ENCODE data around the gene TEK.
"Not testable (repeated sequence)": the region's sequence is repeated elsewhere in the genome, so short reads cannot be mapped to it uniquely, and the experiment has no call there.

The TEK gene

DNA sequence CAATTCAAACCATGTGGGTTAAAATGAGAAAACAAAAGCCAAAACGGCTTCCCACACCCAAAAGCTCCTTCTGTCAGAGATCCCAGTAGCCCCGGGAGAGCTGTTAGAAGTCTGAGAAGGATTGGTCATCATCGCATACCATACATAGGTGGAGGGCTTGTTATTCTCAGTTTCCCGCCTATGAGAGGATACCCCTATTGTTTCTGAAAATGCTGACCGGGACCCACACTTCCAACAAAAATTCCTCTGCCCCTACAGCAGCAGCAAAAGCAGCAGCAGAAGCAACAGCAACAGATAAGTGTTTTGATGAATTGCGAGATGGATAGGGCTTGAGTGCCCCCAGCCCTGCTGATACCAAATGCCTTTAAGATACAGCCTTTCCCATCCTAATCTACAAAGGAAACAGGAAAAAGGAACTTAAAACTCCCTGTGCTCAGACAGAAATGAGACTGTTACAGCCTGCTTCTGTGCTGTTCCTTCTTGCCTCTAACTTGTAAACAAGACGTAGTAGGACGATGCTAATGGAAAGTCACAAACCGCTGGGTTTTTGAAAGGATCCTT is at the start of gene TEK:
Gene TEK, plus strand, starts transcription at position 245 of the 561 bp plus-strand sequence. CDS start 366 bp downstream, outside the sequence.
- no peak for DNase-seq

DNA sequence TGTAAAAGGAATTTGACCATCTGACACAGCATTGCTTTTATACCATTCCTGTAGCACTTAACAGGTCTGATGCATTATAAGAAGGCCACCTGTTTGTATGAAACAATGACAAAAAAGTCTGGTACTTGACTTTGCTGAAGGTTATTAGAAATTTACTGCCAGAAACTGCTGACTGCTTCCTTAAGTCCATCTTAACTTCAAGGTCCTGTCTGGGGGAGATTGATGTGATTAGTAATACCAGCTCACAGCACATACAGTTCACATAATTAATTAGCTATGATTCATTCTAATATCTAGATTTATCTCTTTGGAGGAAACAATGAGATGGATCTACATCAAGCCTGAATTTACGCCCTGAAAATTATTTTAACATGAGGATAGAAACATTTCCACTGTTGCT is 49.6 kb upstream of the TEK start:
- no peak for DNase-seq

DNA sequence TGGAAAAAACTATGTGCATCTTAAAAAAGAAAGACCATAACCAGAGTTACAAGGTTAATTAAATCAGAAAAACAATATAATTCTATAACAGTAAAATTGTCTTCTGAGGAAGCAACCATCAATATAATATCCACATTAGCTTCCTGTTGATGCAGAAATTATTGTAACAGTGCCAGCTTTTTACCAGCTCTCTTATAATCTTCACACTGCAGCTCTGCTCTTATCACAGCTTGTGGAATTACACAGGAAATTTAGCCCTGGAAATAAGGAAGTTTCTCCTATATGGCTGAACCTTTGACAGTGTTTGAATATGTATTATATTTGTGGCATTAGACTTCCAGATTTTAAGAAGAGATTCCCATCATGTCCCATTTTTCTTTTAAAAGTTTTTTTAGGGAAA is 49.1 kb upstream of the TEK start:
- no peak for DNase-seq

DNA sequence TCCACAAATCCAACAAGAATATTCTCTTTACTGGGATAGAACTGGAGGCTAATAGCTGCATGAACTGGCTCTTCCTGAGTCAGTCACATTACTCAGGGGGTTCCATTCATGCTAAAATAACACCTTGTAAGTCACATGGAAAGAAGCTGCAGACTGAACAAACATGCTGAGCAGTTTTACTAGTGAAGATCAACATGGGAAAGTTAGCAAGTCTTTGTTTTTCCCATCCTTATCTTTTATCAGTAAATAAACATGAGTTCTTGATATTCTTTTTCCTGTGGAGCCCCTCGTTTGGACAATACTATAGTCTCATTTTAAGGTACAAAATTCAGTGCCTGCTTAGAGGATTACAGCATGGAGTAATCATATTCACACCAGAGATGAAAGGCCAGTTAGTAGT is 43.7 kb upstream of the TEK start:
- no peak for DNase-seq

DNA sequence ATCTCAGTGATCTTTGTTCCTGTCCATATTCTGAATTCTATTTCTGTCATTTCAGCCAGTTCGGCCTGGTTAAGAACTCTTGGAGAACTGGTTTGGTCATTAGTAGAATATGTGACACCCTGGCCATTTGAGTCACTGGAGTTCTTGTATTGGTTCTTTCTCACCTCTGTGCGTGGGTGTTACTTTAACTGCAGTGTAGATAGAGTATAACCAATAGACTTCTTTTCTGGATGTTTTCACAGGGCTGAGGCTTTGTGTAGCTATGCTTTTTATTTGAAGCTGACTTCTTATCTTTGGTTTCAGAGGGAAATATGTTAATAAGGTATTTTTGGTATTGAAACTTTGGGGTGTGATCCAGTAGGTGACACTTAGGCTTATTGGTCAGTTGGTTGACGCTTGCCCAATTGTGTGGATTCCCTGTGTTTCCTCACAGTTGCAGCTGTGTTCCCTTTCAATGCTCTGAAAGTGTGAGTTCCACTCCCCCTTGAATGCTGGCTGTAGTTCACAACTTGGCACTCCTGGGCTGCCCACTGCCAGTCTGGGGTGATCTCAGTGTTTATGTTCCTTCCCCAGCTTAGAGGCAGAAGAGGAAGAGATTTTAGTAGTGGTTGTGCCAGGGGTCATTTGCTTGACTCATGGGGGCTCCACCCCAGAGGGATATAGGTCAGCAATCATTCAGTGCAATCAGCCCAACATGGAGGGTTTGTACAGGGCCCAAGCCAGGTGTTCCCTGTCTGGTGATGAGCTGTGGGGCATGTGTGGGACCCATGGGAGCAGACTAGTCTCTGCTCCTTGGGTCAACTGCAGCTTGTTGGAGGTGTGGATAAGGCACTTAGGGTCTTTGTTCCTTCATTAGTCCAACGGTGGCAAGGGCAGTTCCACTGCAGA is 34.9 kb upstream of the TEK start:
- no peak for DNase-seq

DNA sequence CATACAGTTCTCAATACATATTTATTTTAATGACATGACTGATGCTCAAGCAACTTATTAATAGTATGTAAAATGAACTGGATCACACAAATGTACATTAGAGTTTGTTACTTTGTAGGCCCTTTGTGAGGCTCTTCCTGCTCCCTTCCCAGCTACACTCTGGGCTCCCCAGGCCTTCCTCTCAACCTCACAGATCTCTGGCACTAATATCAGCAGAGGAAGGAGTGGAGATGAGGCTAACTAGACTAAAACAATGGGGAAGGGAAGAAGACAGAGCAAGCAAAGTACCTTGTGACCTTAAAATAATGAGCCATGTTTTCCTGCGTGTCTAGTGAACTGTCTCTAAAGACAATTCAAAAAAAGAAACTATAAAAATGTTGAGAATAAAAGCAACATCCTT is 30.3 kb upstream of the TEK start:
- no peak for DNase-seq

DNA sequence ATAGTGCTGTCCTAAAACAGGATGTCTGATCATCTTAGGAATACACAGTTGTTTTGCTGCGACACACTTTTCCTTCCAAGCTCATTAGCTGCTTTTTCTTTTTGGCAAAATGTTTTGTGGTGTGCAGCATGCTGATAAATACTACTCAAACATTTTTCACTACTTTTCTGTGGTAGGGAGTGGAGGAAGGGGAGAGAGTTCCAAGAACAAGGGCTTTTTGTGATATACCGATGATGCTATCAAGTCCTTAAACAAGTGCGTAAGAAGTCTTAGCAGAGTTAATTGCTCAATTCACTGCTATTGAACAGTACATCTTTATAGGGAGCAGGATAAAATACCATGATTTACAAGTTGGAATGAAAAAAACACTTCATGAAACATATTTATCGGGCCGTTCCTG is 23.6 kb upstream of the TEK start:
- no peak for DNase-seq

- no peak for DNase-seq
Observed at GRCh38 chr9:27086818-27087680, 22.0 kb upstream of the TEK start.

- DNase-seq, result no peak
Observed at GRCh38 chr9:27088981-27089380, 20.0 kb upstream of the TEK start.

- DNase-seq, result no peak
Observed at GRCh38 chr9:27089706-27090105, 19.3 kb upstream of the TEK start.

DNA sequence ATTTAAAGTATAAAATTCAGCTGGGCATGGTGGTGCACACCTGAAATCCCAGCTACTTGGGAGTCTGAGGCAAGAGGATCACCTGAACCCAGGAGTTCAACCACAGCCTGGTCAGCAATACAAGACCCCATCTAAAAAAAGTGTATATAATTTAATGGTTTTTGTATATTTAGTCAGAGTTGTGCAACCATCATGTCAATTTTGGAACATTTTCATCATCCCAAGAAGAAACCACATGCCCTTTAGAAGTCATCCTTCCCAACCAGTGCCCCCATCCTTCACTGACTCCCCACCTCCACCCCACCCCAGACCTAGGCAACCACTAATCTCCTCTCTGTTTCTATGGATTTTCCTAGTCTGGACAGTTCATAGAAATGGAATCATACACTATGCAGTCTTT is 18.8 kb upstream of the TEK start:
- no peak for DNase-seq

- DNase-seq, result no peak
Observed at GRCh38 chr9:27090711-27091110, 18.3 kb upstream of the TEK start.

DNA sequence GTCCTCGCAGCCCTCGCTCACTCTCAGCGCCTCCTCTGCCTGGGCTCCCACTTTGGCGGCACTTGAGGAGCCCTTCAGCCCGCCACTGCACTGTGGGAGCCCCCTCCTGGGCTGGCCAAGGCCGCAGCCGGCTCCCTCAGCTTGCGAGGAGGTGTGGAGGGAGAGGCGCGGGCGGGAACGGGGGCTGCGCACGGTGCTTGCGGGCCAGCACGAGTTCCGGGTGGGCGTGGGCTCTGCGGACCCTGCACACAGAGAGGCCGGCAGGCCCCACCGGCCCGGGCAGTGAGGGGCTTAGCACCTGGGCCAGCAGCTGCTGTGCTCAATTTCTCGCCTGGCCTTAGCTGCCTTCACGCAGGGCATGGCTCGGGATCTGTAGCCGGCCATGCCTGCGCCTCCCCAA is 16.5 kb upstream of the TEK start:
- not testable (repeated sequence) for DNase-seq

- DNase-seq, result not testable (repeated sequence)
Observed at GRCh38 chr9:27093384-27094067, 15.5 kb upstream of the TEK start.

GRCh38 chr9:27094640-27095298 is 14.3 kb upstream of the TEK start:
- no peak for DNase-seq

DNA sequence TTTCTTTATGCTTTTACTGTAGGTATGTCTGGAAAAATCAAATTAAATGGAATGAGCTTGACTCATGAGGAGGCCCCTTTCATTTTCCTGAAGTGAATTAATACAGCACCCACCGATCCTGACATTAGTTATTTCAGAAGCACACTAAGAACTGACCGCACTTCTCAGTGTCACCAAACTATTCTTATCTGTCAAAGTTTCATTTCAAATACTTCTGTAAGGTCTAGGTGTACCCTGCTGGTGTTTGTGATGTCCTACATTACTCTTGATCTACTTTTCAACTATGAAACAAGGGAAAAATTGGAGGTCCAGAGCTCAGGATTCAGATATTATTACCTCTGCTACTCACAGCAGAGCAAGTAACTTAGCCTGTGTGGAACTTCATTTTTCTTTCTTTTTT is 1.8 kb upstream of the TEK start:
- no peak for DNase-seq

- DNase-seq, result no peak
Observed at GRCh38 chr9:27109621-27110020, 596 bp downstream of the TEK start.

- DNase-seq, result no peak
Observed at GRCh38 chr9:27110181-27110580, 1.2 kb downstream of the TEK start.

- DNase-seq, result no peak
Observed at GRCh38 chr9:27112235-27112634, 3.2 kb downstream of the TEK start.

DNA sequence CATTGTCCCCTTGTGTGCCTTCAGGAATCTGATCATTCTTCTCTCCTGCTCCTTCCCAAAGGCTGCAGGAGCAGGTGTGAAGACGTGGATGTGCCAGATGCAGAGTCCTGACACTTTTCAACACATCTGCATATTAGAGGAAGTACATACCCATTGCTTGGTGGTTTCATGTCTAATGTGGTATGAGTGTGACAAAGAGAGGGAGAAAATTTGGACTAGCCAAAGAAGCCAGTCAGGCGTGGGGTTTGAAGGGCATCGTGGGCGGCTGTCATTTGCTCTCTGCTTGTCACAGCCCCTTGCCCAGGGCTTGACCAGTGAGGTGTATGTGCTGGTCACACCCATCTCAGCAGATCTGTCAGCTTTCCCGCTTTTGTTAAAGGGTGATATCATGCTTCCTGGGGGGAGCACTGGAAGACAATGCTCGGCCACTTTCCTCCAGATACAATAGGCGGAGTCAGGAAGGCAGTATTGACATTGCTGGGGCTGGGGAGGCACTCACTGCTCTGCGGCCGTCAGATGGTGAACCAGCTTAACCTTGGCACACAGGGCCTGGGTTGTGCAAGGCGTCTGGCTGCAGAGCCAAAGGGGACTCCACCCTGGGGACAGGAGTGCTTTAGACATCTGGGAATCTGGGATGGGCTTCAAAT is 8.6 kb downstream of the TEK start:
- DNase-seq, result no peak

GRCh38 chr9:27118916-27119315 is 9.9 kb downstream of the TEK start:
- DNase-seq, result no peak

DNA sequence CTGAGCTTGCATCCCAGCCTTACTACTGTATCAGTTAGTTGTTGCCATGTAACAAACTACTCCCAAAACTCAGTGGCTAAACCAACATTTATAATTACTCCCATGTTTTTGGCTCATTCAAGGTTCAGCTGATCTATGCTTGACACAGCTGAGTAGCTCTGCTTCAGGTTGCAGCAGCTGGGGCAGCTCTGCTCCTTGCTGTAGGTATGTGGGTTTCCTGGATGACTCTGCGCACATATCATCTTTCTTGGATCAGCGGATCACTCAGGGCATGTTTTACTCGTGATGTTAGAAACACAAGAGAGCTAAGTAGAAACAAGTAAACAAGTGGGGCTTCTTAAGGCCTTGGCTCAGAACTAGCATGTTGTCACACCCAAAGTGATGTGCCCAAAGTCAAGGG is 15.1 kb downstream of the TEK start:
- DNase-seq, result no peak

All from NCI-H1105 (cell line).